ENCODE results near the gene OSBPL2. TPM values are rescaled to one million over a fixed set of nuclear protein-coding genes. Genes with fewer than 3 reads are reported as not detected.
A peak's percentile ranks its signal among the peaks of the same experiment; 100 is the strongest.

The OSBPL2 gene
- total RNA-seq, 1 experiment from 2014 or later: 49.5 TPM

DNA sequence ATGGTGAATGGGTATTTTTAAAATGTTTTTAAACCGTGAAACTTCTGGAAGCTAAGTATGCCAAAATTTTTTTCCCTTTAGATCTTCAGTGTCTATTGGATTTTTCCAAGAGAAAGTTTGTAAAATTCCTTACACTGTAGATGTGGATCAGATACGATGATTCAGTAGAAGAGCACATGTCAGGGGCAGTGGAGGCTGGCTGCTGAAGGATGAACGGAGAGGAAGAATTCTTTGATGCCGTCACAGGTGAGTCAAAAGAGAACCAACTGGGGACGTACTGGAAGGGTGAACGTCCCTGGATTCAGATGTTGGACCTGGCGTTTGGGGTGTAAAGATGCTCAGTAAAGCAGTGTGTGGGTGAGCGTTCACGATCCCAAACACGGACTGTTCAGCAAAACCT is 17.7 kb downstream of the OSBPL2 start (continued):
- no peak for TF ChIP-seq ZNF396 (CRISPR knock-in tag; IDR thresholded peaks at IDR 0.05; ENCODE audit: borderline replicate concordance)

DNA sequence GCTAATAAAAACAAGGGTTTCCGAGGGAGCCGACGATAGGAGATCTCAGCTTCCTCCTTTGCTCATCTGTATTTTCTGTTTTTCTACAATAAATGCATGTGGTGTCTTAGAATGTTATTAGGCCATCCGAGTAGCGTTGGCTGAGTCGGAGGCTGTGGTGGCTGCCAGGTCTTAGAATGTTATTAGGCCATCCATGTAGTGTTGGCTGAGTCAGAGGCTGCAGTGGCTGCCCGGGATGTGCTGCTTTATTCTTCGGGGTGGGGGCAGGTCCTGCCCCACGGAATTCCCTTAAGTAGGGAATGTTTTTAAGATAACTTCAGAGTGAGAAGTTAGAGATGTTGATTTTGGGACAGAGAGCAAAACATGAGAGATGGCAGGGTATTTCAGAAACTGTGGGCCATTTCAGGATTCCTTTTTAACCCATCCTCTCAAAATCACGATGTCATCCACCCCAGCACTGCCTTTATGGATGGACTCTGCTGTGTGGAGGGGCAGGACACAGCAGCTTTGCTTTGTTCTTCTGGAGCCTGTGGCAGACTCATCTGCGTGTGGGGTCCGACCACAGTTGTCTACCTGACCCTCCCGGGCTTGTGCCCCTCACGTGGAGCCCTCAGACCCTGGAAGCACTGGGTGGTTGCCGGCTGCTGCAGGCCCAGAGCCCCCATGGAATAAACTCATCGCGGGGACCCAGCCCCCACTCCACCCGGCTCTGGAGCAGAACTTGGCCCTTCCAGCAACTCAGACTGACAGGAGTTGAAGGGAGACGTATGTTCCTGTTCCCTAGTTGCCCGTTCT is 20.4 kb downstream of the OSBPL2 start:
- Mint-ChIP-seq H3K9me3 (no peaks in the 10 kb centered on the region), H3K27ac (peak overlapping the region; percentile 65; the same call in 1 of the 2 replicates), H3K36me3 (peaks cover 24% of the 10 kb centered on the region), H3K27me3 (ENCODE audit: low read depth) (no peaks in the 10 kb centered on the region), H3K4me1 (peaks cover 4% of the 10 kb centered on the region; the same call in 1 of the 2 replicates), H3K4me3 (no peak overlapping the region)
- ATAC-seq (no peak), DNase-seq (ENCODE audit: low spot score) (no peak)
- TF ChIP-seq, protein P1, sequence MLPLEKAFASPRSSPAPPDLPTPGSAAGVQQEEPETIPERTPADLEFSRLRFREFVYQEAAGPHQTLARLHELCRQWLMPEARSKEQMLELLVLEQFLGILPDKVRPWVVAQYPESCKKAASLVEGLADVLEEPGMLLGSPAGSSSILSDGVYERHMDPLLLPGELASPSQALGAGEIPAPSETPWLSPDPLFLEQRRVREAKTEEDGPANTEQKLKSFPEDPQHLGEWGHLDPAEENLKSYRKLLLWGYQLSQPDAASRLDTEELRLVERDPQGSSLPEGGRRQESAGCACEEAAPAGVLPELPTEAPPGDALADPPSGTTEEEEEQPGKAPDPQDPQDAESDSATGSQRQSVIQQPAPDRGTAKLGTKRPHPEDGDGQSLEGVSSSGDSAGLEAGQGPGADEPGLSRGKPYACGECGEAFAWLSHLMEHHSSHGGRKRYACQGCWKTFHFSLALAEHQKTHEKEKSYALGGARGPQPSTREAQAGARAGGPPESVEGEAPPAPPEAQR (CRISPR knock-in tag; IDR thresholded peaks at IDR 0.05): no peak
- no peak for TF ChIP-seq GABPB1 (CRISPR knock-in tag; IDR thresholded peaks at IDR 0.05)
- no peak for TF ChIP-seq ELF4 (CRISPR knock-in tag; IDR thresholded peaks at IDR 0.05; ENCODE audit: low read depth)
- TF ChIP-seq CREB1 (CRISPR knock-in tag; IDR thresholded peaks at IDR 0.05): no peak
- TF ChIP-seq ESRRA (CRISPR knock-in tag; IDR thresholded peaks at IDR 0.05; ENCODE audit: borderline replicate concordance): no peak
- TF ChIP-seq NR2C2 (CRISPR knock-in tag; IDR thresholded peaks at IDR 0.05): no peak
- no peak for TF ChIP-seq ATF1 (CRISPR knock-in tag; IDR thresholded peaks at IDR 0.05)
- no peak for TF ChIP-seq ZNF317 (CRISPR knock-in tag; IDR thresholded peaks at IDR 0.05; ENCODE audit: borderline replicate concordance, low read depth)
- TF ChIP-seq ZNF423 (CRISPR knock-in tag; IDR thresholded peaks at IDR 0.05): no peak
- TF ChIP-seq NR1H2 (CRISPR knock-in tag; IDR thresholded peaks at IDR 0.05): no peak
- TF ChIP-seq, protein P2, sequence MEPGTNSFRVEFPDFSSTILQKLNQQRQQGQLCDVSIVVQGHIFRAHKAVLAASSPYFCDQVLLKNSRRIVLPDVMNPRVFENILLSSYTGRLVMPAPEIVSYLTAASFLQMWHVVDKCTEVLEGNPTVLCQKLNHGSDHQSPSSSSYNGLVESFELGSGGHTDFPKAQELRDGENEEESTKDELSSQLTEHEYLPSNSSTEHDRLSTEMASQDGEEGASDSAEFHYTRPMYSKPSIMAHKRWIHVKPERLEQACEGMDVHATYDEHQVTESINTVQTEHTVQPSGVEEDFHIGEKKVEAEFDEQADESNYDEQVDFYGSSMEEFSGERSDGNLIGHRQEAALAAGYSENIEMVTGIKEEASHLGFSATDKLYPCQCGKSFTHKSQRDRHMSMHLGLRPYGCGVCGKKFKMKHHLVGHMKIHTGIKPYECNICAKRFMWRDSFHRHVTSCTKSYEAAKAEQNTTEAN (CRISPR knock-in tag; IDR thresholded peaks at IDR 0.05): no peak
- TF ChIP-seq ZNF121 (CRISPR knock-in tag; IDR thresholded peaks at IDR 0.05): no peak
- TF ChIP-seq, protein P3, sequence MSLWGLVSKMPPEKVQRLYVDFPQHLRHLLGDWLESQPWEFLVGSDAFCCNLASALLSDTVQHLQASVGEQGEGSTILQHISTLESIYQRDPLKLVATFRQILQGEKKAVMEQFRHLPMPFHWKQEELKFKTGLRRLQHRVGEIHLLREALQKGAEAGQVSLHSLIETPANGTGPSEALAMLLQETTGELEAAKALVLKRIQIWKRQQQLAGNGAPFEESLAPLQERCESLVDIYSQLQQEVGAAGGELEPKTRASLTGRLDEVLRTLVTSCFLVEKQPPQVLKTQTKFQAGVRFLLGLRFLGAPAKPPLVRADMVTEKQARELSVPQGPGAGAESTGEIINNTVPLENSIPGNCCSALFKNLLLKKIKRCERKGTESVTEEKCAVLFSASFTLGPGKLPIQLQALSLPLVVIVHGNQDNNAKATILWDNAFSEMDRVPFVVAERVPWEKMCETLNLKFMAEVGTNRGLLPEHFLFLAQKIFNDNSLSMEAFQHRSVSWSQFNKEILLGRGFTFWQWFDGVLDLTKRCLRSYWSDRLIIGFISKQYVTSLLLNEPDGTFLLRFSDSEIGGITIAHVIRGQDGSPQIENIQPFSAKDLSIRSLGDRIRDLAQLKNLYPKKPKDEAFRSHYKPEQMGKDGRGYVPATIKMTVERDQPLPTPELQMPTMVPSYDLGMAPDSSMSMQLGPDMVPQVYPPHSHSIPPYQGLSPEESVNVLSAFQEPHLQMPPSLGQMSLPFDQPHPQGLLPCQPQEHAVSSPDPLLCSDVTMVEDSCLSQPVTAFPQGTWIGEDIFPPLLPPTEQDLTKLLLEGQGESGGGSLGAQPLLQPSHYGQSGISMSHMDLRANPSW (CRISPR knock-in tag; conservative IDR thresholded peaks at IDR 0.05; ENCODE audit: low read depth): no peak
- no peak for TF ChIP-seq ZNF219 (CRISPR knock-in tag; IDR thresholded peaks at IDR 0.05; ENCODE audit: borderline replicate concordance)
- POLR2A ChIA-PET: no interaction called here
- CTCF ChIA-PET: interaction anchor here (1.5 kb wide), 1 partner anchor 41 kb away, joined by 4 read pairs; no protein-coding TSS in a partner anchor

DNA sequence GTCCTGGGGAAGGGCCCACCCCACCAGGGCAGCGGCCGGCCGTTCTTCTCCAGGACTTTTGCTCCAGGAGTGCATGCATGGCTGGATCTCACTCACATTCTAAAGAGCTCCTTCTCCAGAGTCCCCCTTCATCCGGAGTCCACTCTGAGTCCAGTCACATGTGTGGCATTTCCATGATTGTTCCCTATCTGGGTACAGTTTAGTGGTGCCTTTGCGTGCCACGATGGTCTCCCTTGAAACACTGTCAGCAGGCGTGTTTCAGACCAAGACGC is 20.9 kb downstream of the OSBPL2 start:
- H3K4me3 Mint-ChIP-seq: no peak overlapping the region
- ChIA-PET POLR2A (no interaction called here), CTCF (interaction anchor here (1.0 to 1.5 kb wide), 2 partner anchors 41 to 50 kb away, joined by 4 read pairs; no protein-coding TSS in a partner anchor)
- DNase-seq (ENCODE audit: low spot score) (no peak), ATAC-seq (no peak)
- no peaks in the 10 kb centered on the region for H3K4me1 Mint-ChIP-seq
- peaks cover under 1% of the 10 kb centered on the region; the same call in 1 of the 2 replicates for H3K9me3 Mint-ChIP-seq
- 0 out of 2 replicates have a peak overlapping the region, but pooled peaks have one; percentile 49 for H3K27ac Mint-ChIP-seq
- TF ChIP-seq, protein P4, sequence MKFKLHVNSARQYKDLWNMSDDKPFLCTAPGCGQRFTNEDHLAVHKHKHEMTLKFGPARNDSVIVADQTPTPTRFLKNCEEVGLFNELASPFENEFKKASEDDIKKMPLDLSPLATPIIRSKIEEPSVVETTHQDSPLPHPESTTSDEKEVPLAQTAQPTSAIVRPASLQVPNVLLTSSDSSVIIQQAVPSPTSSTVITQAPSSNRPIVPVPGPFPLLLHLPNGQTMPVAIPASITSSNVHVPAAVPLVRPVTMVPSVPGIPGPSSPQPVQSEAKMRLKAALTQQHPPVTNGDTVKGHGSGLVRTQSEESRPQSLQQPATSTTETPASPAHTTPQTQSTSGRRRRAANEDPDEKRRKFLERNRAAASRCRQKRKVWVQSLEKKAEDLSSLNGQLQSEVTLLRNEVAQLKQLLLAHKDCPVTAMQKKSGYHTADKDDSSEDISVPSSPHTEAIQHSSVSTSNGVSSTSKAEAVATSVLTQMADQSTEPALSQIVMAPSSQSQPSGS (CRISPR knock-in tag; IDR thresholded peaks at IDR 0.05; ENCODE audit: borderline replicate concordance, low read depth): no peak
- TF ChIP-seq, protein P5, sequence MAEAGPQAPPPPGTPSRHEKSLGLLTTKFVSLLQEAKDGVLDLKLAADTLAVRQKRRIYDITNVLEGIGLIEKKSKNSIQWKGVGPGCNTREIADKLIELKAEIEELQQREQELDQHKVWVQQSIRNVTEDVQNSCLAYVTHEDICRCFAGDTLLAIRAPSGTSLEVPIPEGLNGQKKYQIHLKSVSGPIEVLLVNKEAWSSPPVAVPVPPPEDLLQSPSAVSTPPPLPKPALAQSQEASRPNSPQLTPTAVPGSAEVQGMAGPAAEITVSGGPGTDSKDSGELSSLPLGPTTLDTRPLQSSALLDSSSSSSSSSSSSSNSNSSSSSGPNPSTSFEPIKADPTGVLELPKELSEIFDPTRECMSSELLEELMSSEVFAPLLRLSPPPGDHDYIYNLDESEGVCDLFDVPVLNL (CRISPR knock-in tag; IDR thresholded peaks at IDR 0.05; ENCODE audit: borderline replicate concordance, low read depth): no peak
- TF ChIP-seq NR3C1 (CRISPR knock-in tag; conservative IDR thresholded peaks at IDR 0.05; ENCODE audit: low read depth) (no peak), NFE2L1 (CRISPR knock-in tag; IDR thresholded peaks at IDR 0.05) (no peak)
- H3K36me3 Mint-ChIP-seq: peaks cover 28% of the 10 kb centered on the region
- H3K27me3 Mint-ChIP-seq (ENCODE audit: low read depth): no peaks in the 10 kb centered on the region

Data from WTC11 (cell line).